GM21526 (cell line): ENCODE data around the gene BRD3OS.
A peak's percentile ranks its signal among the peaks of the same experiment; 100 is the strongest.
"Not testable (repeated sequence)": the region's sequence is repeated elsewhere in the genome, so short reads cannot be mapped to it uniquely, and the experiment has no call there.

Experiments used
- ATAC-seq: cut with Tn5 transposase; IDR thresholded peaks from one replicate; pipeline ENCODE4 v1.9.1; 2021; ENCODE audit warnings: moderate library complexity; ENCODE audit not compliant: unreplicated experiment, low FRiP score

Gene BRD3OS

GRCh38 chr9:133987946-133988665 is 37.2 kb upstream of the BRD3OS start:
- ATAC-seq = no peak

DNA sequence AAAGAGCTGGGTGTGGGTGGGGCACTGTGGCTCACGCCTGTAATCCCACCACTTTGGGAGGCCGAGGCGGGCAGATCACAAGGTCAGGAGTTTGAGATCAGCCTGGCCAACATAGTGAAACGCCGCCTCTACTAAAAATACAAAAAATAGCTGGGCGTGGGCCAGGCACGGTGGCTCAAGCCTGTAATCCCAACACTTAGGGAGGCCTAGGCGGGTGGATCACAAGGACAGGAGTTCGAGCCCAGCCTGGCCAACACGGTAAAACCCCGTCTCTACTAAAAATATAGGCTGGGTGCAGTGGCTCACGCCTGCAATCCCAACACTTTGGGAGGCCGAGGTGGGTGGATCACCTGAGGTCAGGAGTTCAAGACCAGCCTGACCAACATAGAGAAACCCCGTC is 36.5 kb upstream of the BRD3OS start:
- ATAC-seq = not testable (repeated sequence)

GRCh38 chr9:133989625-133990365 is 35.5 kb upstream of the BRD3OS start:
- no peak for ATAC-seq

- no peak for ATAC-seq
Measured at GRCh38 chr9:133990366-133991213, 34.7 kb upstream of the BRD3OS start.

- ATAC-seq = no peak
Measured at GRCh38 chr9:133991214-133991921, 33.9 kb upstream of the BRD3OS start.

- ATAC-seq = peak; percentile 39
Measured at GRCh38 chr9:133991964-133992779, 33.1 kb upstream of the BRD3OS start, which contains the start of gene VAV2. VAV2 (minus strand) TSS chr9:133992324; CDS start chr9:133992278, 46 bp downstream.

DNA sequence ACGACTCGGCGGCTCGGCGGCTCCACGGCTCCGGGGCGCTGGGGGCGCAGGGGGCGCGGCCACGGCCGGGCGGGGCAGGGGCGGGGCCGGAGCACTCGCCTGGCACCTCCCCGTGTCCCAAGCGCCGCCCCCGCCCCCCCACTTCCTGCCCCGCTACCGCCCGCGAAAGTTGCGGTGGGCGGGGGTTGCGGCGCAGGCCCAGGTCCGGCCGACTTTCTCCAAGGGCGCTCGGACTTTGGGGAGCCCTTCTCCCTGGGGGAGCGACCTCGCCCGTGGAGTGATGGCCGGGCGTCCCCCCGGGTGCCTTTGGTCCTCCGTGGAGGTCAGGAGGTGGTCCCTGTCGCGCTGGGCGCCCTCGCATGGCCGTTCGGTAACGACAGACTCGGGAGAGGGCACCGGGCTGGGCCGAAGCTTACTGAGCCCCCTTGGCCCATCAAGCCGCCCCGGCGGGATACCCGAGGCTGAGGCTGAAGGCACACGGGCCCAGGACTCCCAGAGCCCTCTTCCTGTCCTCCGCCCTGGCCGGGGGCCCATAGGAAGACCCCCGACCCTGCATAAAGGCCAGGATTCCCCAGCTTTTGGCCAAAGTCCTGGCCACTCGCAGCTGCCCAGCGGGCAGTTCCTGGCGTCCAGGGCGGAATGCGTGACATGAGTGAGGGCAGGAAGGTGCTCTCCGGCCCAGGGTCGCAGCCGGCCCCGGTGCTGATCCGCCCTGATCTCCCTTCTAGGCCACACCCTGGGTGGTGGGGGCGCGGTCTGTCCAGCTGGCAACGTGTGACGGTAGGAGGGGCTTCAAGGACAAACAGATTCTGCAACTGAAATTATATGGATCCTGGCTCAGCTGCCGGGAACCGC is 32.3 kb upstream of the BRD3OS start:
- peak; percentile 30 for ATAC-seq

DNA sequence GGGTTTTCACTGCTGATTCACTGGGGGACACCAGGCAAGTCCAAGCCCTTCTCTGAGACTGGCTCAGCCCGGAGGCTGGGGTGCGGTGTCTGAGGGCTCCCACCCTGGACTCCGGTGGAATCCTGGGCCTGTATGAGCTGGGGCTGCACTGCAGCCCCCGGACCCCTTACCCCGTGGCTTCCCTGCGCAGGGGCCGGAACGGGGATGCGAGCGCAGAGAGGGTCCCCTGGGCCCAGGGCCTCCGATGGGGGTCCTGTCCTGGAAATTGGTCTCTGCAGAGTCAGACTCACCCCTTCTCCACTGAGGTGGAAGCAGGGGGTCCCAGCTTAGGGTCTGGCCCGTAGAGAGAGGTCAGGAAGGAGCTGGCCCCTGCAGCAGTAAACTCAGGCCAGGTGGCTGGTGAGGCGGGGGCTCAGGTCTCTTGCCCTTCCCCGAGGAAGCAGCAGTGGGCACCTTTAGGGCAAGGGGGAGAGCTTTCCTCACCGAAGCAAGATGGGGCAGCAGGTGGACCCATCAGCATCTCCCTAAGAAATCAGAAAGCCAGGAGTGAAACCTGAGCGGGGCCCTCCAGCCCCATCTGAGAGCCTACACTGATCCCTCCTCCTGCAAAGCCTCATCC is 31.5 kb upstream of the BRD3OS start:
- no peak for ATAC-seq

GRCh38 chr9:133994353-133995011 is 30.8 kb upstream of the BRD3OS start:
- no peak for ATAC-seq

DNA sequence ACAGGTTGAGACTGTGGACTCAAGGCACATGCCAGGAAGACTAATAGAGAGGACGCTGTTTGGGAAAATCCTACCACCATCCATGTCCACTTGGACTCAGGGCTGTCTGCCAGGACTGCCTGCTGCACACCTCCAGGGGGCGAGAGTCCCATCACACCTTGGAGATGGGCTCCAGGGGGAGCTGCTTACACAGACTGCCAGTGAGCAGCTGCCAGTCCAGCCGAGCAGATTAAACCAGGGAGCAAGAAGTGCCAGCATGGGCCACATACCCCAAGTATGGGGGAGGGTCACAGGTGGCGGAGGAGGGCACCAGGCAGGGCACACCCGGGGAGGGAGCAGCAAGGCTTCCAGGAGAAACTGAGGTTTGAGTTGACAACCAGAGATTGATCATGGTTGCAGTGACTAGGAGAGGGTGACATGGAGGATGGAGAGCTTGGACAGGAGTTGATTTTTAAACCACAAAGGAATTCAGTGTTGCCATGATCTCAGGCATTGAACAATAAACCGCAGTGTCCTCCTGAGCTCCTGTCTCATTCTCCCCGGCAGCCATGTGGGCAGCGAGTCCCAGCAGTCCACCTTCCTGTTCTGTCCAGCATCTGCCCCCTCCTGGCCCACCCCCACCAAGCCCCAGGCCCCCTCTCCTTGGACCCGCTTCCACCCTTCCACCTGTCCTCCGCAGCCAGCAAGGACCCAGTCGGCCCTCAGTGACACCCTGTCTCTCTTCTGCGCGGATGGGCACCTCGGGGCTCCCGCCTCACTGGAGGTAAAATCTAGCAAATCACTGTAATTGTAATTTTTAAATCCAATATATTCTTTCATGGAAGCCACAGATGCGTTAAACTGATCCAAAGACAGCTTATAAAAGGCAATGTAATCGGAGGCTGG is 30.0 kb upstream of the BRD3OS start:
- ATAC-seq = no peak

GRCh38 chr9:133996531-133997520 is 28.5 kb upstream of the BRD3OS start:
- ATAC-seq = no peak

- ATAC-seq = no peak
Measured at GRCh38 chr9:133997584-133997983, 27.7 kb upstream of the BRD3OS start.

DNA sequence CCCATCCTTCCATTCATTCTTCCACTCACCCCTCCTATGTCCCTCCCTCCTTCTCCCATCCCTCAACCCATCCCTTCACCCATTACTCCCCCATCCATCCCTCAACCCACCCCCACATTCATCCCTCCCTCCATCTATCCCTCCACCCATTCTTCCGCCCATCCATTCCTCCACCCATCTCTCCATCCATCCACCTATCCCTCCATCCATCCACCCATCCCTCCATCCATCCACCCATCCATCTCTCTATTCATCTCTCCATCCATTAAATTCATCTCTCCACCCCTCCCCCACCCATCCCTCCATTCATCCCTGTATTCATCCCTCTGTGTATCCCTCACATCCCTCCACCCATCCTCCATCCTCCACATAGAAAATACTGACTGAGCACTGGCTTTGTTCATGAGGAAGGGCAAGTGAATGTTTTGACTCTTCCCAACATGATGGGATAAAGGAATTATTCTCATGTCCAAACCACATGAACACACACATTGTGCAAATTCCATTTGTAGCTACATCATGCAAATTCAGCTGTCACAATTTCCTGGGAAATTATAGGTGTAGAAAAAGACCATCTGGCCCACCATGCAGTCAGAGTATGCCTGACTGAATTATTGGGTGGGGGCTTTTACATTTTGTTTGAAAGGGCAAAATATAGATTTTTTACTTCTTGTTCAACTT is 26.2 kb upstream of the BRD3OS start:
- ATAC-seq = no peak

- no peak for ATAC-seq
Measured at GRCh38 chr9:133999851-134000265, 25.4 kb upstream of the BRD3OS start.

DNA sequence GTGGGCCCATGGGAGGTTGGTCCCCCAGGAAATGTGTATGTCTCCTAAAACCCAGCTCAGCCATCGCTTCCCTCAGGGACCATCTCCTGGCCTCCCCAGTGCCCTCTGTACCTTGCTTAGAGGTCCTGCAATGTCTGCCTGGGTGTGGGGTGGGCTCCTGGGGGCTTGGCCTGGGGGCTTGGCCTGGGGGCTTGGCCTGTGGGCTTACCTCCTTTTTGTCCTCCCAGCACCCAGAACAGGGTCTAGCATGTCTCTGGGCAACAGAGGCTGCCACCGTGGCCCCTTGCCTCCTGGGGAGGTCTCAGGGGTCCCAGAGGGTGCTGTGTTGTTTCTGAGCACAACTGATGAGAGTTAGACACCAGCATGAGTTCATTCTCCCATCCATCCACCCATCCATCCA is 22.5 kb upstream of the BRD3OS start:
- ATAC-seq = no peak
